HEK293 (cell line): Measurements from ENCODE around the gene NCF2.

ENCODE experiments used
- CTCF ChIP-seq: fragments of 450-650 bp; formaldehyde crosslinking; IDR thresholded peaks from 2 replicates; pipeline ENCODE4 v1.5.1; 2016; ENCODE audit warnings: missing biosample characterization, missing genetic modification characterization
- PRDM4 ChIP-seq: fragments of 450-650 bp; formaldehyde crosslinking; IDR thresholded peaks from 2 replicates; pipeline ENCODE4 v1.5.1; 2017; ENCODE audit warnings: missing biosample characterization, missing genetic modification characterization
- YY1 ChIP-seq: fragments of 450-650 bp; formaldehyde crosslinking; IDR thresholded peaks from 2 replicates; pipeline ENCODE4 v1.5.1; 2018; ENCODE audit warnings: missing biosample characterization, missing genetic modification characterization
- ZEB2 ChIP-seq: fragments of 450-650 bp; formaldehyde crosslinking; IDR thresholded peaks from 2 replicates; pipeline ENCODE4 v1.5.1; 2016; ENCODE audit warnings: missing biosample characterization, missing genetic modification characterization
- ZNF133 ChIP-seq: fragments of 450-650 bp; formaldehyde crosslinking; IDR thresholded peaks from 2 replicates; pipeline ENCODE4 v1.5.1; 2016; ENCODE audit warnings: missing biosample characterization, missing genetic modification characterization
- ZNF138 ChIP-seq: fragments of 450-650 bp; formaldehyde crosslinking; IDR thresholded peaks from 2 replicates; pipeline ENCODE4 v1.5.1; 2016; ENCODE audit warnings: missing biosample characterization, missing genetic modification characterization, borderline replicate concordance
- ZNF157 ChIP-seq: fragments of 450-650 bp; formaldehyde crosslinking; IDR thresholded peaks from 2 replicates; pipeline ENCODE4 v1.5.1; 2016; ENCODE audit warnings: missing biosample characterization, missing genetic modification characterization
- ZNF184 ChIP-seq: fragments of 450-650 bp; IDR thresholded peaks from 2 replicates; pipeline ENCODE4 v1.5.1; 2018; ENCODE audit warnings: missing biosample characterization, mild to moderate bottlenecking, missing genetic modification characterization
- ZNF274 ChIP-seq, 2 experiments: fragments of 200-500 bp in 1 of 2; fragments of 450-650 bp in 1 of 2; sonication (Bioruptor generic) in 1 of 2; formaldehyde crosslinking in 1 of 2; IDR thresholded peaks; 2 replicates each; pipeline versions ENCODE4 v1.5.1 to v1.6.1; 2014 to 2016; ENCODE audit warnings: borderline replicate concordance in 1 of 2, inconsistent platforms in 1 of 2, low read length in 1 of 2, missing biosample characterization in 1 of 2, missing genetic modification characterization in 1 of 2

GRCh38 chr1:183552441-183552840, 37.8 kb downstream of the NCF2 start:
- TF ChIP-seq ZNF133 (tag by site-specific recombination) (no peak), ZNF274 (IDR thresholded peaks at IDR 0.05; ENCODE audit: low read length) (no peak), ZNF274 (tag by site-specific recombination; IDR thresholded peaks at IDR 0.05; ENCODE audit: borderline replicate concordance) (no peak), CTCF (tag by site-specific recombination) (no peak), YY1 (tag by site-specific recombination) (no peak), ZNF138 (no peak), PRDM4 (no peak), ZNF157 (tag by site-specific recombination) (no peak), ZEB2 (no peak), ZNF184 (no peak)
